NT2/D1 (cell line): ENCODE measurements around the gene DNAJC17.

ENCODE experiments used
- YY1 ChIP-seq: IDR thresholded peaks from 2 replicates; pipeline ENCODE4 v1.6.1; 2011; ENCODE audit not compliant: insufficient read length, insufficient read depth
- ZNF274 ChIP-seq: IDR thresholded peaks from 2 replicates; pipeline ENCODE4 v1.6.1; 2011; ENCODE audit warnings: mild to moderate bottlenecking, low read depth, low read length

DNA sequence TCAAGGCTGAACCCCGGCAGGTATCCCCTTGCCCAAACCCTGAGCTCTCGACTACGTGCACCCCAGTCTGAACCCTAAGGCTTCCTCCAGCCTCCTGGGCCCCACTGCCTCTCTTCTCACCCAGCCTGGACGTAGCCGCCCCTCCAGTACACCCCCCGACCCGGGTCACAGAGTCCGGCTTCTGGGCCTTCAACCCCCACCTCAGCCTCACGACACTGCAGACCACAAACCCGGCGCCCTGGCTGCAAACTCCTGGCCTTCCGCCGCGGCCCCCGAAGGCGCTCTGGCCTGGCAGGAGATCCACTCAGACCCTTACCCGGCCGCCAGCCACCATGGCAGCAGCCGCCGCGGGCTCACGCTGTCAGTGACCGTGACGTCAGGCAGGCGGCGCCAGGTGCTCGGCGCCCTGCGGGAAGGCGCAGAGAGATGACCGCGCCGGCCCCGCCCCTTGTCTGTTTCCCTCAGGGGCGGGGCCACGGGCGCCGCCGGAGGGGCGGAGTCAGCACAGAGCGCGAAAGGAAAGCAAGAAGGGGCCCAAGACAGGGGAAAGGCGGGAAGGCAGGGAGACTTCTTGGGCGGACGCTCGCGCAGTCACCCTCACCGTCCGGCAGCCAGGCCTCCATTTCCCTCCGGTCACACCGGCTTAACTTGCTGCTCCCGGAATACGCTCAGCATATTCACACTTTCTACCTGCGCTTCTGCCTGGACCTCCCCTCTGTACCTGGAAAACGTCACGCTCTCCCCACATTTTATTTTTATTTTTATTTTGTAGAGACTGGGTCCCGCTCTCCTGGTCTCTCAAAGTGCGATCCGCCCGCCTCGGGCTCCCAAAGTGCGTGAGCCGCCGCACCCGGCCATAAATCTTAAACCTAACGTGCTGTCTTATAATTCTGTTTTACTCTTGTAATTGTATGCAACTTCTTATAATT is 52.1 kb downstream of the DNAJC17 start, which contains the start of gene RMDN3:
- TF ChIP-seq ZNF274, result no peak
- TF ChIP-seq YY1, result peak; percentile 7
